Measurements from ENCODE around the gene GRK3.

Gene GRK3

DNA sequence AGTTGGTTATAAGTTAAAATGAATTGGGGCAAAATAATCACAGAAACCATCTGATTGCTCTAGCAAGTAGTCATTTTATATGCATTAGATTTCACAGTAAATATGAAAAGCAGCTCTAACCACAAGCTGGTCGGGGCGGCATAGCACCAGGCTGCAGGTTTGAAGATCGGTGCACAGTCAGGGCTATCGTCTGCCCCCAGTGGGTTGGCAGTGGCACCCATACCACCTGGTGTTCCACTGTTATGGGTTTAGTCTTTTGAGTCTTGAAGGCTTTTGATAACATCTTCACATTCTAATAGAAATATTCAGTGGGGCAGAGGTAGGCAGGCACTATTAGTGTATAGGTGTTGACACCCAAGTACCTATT, 62.1 kb downstream of the GRK3 start:
- no peak for DNase-seq (ENCODE audit: low read depth)

DNA sequence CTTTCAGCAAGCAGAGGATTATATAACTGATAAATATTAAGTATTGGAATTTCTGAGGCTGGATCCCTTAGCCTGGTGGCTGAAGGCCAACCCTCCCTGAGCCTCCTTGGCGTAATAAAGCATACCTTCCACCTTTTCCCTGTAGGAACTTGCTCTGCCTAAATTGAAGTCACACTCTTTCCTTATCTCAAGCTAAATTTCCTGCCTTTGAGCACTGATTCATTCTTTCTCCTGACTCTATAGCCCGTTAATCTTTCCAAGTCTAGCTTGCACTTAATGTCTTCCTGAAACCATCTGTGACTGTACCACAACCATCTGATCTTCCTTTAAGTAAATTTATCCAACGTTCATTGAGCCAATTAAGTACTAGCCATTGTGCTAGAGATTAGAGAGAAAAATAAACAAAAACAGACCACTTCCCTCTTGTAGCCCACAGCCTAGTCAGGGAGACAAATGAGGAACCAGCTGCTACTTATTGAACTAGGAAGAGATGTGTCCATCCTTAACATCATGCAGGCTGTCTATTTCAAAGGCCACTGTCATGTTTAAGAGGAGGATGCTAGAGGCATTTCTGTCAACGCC, 62.9 kb downstream of the GRK3 start:
- no peak for DNase-seq (ENCODE audit: low read depth)

DNA sequence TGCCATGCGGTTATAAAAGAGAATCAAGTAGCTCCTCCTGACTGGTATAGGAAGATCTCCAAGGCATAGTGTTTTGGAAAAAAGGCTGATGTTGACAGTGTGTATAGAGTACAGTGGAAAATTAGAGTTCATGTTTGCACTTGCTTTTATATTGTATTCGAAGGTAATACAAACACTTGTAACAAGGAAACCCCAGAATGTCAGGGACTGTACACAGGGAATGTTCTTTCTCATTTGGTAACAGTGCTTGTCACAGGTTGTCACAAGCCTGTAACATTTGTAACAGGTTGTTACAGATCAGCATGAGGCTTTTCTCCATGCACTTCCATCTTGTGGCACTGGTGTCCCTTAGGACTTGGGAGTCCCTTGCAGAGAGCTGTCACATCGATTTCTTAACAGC, 64.0 kb downstream of the GRK3 start:
- DNase-seq (ENCODE audit: low read depth): no peak

DNA sequence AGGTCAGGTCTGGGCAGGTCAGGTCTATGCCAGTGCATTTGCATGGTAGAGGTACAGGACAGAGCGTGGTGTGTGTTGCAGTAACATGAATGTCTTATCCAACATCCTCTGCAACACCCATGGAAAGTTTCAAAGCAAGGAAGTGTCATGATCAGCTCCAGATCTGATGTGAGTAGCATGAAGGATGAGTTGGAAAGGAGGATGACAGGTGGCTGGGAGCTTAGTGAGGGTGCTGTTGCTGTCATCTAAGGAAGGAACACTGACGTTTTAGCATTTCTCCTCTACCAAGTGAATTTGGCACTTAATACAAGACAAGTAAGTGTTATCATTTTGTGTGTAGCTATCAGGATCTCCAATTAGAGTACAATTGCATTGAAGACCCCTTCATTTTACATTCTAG, 65.1 kb downstream of the GRK3 start:
- DNase-seq (ENCODE audit: low read depth): no peak

DNA sequence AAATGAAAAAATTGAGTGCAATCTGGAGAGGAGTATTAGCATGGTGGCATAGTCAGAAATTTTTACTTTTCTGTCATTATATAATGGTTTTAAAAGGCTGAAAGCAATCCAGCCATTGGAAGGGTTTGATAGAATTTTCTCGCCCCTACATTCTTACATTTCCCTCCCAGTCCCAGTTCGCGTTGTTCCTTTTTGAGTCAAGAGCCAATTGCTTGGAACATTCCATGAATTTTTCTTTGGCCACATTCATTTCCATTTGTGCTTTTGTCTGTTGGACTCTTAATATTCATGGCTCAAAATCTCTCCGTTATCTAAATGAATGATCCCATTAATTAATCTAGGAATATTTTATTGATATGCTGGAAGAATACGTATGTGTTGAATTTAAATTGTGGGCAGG, 66.0 kb downstream of the GRK3 start:
- DNase-seq (ENCODE audit: low read depth): no peak

DNA sequence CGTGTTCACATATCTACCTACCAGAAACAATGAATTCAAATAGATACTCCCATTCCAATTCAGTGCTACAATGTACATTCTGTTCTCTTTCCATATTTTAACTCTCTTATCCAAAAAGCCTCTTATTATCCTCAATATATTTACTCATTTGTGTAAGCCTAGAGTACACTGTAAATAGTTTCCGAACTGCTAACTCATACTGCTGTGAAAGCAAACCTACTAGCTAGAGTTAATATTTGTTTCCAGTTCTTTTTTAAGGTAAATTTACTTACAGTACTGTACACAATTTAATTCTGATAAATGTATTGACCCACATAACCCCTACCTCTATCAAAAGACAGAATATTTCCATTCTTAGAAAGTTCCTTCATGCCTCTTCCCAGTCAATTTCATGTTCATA, 71.8 kb downstream of the GRK3 start:
- DNase-seq (ENCODE audit: low read depth): no peak

DNA sequence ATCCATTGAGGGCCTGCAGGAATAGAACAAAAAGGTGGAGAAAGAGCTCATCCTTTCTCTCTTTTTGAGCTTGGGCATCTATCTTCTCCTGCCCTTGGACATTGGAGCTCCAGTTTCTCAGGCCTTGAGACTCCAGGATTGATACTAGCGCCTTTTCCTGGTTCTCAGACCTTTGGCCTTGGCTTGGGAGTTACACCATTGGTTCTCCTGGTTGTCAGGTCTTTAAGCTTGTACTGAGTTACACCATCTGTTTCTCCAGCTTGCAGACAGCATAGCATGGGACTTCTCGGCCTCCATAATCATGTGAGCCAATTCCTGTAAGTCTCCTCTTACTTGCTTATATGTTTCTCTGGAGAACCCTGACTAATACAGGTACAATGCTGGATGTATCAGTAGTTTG, 72.6 kb downstream of the GRK3 start:
- DNase-seq (ENCODE audit: low read depth): no peak

DNA sequence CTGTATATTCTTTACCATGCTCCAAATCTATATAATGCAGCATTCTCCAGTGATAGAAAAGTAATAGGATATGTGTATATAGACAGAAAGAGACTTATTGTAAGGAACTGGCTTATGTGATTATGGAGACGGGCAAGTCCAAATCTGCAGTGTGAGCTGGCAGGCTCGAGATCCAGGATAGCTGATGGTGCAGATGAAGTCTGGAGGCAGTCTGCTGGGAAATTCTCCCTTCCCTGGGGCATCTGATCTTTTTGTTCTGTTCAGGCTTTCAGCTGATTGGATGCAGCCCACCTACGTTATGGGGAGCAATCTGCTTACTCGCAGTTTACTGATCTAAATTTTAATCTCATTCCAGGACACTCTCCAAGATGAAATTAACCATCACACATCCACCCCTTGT, 73.2 kb downstream of the GRK3 start:
- DNase-seq (ENCODE audit: low read depth): no peak

DNA sequence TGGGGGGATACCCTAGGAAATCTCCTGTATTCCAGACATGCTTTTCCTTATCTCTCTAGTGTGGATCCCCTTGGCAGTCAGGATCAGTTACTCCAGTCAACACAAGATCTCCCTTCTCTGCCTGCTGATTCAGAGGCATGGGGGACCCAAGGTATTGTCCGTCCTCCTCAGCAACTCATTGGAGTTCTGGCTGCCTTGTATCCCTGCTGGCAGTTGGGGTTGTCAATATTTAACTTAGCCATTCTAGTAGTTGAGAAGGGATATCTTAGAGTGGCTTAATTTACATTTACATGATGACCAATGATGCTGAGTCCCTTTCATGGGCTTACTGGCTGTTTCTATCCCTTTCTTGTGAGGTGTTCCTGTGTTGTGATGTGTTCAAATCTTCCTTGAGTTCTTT, 74.2 kb downstream of the GRK3 start:
- no peak for DNase-seq (ENCODE audit: low read depth)

DNA sequence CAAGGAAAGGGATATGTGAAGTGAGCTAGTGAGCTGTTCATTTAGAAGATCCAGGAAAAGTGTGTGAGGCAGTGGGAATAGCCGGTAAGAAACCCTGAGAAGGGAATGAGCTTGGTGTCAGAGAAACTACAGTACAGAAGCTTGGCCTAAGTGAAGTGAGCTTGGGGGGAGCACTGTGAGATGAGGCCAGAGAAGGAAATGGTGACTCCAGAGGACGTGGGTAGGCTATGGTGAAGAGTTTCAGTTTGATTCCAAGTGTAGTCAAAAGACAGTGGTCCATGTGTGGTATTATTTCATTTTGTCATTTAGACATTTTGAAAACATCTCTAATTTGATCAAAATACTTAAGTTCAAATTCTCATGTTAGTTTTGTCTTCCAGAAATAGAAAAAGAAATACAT, 77.2 kb downstream of the GRK3 start:
- DNase-seq (ENCODE audit: low read depth): no peak

DNA sequence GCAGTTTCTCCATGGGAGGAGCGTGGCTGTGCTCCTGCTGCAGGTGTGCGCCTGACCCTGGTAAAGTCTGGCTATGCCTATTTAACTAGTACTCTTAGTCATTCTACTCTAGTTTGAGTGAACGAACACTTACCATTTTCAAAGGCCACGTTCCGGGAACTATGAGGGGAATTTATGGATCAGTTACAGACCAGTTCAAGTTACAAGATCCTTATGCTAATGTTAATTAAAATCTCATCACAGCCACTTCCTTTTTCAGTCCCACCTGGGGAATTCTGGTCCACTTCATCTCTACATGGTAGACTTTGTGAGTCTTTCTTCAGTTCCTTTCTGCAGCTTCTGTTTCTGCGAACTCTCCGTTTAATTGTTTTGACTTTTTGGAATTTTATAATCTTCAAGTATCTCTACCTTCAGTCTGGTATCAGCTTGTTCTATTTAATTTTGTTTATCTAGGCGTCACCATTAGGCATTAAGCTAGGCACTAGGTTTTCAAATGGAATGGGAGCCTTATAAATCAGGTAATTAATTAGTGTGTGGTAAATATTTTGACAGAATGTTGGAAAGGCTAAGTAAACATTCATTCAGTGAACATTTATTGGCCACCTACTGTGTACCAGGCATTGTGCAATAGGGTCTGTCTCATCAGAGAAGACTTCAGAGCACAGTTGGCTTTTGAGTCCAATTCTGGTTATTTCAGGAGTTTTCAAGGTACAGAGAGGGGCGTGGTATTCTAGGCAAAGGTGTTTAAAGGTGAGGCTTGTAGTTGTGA, 78.9 kb downstream of the GRK3 start:
- no peak for DNase-seq (ENCODE audit: low read depth)

DNA sequence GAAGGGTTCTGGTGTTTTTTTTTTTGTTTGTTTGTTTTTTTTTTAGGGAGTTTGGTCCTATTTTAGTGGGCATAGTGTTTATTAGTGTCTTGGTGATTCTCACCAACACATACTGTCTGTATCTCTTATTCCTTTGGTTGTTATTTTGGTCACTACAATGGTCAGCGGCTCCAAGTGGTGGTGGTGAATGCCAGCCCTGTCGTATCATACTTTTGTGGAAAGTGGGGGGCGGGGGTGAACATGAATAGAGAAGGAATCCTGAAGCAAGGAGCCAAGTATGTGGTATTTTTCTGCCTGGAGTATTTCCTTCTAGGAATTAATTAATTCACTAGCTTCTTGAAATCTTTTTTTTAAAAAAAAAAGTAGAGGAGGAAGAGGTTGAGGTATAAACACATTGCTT, 79.6 kb downstream of the GRK3 start:
- DNase-seq (ENCODE audit: low read depth): no peak

DNA sequence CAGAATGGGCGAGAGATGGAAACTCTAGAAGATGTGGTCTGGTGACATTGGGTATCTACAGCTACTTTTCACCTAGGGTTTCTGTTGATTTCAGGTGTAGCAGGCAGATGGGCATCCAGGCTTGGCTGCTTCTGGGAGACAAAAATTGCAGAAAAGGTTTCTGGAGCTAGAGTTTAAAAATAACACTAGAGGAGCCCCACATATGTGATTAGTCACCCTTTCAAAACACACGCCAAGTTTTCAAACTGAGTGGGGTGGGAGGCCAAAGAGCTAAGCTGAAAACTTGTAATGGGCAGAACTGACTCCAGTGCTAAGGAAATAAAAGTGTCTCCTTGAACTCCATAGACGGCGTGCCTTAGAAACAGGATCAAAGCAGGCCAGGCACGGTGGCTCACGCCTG, 80.8 kb downstream of the GRK3 start:
- no peak for DNase-seq (ENCODE audit: low read depth)

DNA sequence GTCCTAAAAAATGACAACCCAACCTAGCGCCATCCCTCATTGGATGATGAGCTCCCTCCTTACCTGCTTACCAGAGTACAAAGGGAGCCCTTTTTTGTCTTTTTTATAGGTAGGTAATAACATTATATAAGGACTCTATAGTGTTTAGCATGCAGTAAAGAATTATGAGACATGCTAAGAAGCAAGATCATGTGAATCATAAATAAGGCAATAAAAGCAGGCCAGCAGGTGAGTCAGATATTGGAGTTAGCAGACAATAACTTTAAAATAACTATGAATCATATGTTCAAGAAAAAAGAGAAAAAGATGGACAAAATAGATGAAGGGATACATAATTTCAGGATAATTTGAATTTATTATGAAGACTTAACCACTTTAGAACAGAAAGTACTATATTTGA, 81.5 kb downstream of the GRK3 start:
- DNase-seq (ENCODE audit: low read depth): no peak

DNA sequence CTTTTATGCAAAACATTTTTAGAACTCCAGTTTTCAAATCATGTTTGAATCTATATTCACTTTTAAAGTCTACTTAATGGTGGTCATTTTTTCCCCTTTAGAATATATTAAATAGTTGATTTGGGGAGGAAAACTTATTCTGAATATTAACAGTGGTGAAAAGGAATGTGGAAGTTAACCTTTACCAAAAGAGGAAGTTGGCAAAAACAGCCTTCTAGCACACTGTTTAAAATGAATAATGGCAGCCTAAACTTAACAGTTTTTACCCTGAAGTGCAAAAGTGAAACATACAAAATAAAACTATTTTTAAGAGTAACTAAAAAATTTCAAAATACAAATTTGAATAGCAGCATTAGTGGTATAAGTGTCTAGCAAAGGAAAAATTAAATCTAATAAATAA, 86.4 kb downstream of the GRK3 start:
- DNase-seq (ENCODE audit: low read depth): no peak

DNA sequence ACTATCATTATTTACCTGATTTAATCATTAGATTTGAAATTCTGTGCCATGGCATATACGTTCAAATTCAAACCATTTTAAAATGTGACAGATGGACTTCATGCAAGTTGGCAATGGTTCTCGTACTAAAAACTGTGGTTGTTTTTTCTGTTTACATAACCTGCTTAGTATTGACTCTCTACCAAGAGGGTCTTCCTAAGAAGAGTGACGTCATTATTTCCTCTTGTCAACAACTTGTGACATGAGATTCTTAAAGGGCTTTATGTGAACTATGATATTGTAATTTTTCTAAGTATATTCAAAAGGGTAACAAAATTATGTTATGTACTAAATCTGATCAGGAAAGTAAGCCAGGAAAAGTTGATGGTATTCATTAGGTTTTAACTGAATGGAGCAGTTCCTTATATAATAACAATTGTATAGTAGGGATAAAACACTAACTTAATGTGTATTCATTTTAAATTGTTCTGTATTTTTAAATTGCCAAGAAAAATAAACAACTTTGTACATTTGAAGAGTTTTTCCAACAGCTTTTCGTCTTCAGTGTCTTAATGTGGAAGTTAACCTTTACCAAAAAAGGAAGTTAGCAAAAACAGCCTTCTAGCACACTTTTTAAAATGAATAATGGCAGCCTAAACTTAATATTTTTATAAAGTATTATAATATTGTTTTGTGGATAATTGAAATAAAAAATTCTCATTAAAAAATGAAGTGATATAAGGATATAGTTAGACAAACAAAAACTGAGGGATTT, 87.0 kb downstream of the GRK3 start:
- no peak for DNase-seq (ENCODE audit: low read depth)

DNA sequence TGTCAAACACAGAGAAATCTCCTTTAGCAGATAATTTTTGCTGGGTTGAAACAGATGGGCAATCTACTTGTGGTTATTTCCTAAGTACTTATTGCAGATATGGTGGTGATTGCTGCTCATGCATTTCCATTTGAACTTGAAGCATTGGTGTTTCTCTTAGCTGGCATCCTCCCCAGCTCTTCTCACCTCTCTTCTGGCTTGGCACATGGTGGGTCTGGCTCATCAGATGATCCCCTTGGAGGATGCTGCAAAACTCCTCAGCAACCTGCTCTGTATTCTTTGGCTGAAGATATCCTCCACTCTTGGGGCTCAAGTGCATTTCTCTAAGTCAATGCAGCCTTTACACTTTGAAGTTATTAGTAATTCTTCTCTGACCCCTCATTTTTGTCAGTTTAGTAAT, 90.2 kb downstream of the GRK3 start:
- no peak for DNase-seq (ENCODE audit: low read depth)

DNA sequence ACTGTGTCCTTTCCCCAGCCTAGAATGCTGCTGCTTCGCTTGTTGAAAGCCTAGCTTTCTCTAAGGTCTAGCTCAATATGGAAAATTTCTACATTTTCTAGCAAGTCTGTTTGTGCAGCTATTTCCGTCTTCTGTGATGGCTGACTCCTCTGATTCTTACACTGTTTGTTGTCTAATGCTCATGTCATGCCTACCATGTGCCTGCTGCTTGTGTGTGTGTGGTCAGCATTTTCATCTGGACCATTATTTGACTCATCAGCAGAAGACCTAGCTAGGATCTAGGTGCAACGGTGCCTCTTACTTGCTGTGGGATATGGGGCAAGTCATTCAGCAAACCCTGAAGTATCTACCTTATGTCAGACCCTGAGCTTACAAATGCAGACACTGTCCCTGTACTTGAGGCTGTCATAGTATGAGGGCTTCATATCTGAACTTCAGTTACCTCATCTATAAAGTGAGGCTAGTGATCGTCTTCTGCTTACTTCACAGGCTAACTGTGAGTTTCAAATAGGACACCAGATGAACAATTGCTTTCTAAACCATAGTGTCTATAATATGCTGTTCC, 91.0 kb downstream of the GRK3 start:
- no peak for DNase-seq (ENCODE audit: low read depth)

DNA sequence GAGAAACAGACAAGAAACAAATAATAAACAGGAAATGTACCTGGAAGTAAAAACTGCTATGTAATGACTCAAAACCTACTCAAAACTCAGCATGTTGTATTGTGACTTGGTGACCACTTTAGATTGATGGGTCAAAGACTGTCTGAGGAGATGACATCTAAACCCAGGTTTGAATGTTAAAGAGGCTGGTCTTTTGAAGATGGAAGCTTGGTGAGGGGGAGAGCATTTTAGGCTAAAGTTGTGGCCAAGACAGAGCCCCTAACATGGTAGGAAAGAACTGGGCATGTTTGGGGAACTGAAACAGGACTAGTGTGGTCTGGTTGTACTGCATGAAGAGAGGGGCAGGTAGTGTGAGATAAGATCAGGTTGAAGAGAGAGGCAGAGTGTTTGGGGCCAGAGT, 92.2 kb downstream of the GRK3 start:
- no peak for DNase-seq (ENCODE audit: low read depth)

DNA sequence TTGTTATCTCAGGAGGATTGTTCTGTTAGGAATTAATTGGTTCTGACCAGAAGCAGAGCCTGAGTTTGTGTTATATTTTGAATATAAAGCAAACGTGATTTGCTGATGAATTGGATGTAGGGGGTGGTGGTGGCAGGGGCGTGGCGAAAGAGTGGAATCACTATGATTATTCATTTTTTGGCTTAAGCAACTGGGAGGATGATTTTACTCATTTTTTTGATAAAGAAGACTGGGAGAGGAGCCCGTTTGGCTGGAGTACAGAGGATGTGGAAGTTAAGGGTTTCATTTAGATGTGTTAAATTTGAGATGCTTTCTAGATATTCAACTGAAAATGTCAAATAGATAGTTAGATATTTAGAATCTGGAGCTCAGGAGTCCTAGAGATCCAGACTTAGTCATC, 94.2 kb downstream of the GRK3 start:
- no peak for DNase-seq (ENCODE audit: low read depth)

DNA sequence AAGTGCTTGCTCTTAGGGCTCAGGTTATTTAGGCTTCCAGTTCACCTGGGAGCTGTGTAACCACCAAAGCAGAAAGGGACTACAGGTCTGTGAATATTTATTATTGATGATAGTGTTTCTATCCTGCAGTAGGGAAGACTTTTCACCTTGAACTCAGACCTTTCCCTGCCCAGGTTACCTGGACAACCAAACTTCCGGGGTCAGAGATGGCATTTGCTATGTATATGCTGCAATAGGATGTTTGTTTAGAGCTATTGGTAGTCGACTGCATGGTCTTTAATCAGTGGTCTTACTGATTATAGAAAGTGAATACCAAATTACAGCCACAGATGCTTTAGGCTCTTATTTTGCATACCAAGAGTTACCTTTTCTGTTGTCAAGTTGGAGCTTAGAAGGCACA, 94.9 kb downstream of the GRK3 start:
- no peak for DNase-seq (ENCODE audit: low read depth)

DNA sequence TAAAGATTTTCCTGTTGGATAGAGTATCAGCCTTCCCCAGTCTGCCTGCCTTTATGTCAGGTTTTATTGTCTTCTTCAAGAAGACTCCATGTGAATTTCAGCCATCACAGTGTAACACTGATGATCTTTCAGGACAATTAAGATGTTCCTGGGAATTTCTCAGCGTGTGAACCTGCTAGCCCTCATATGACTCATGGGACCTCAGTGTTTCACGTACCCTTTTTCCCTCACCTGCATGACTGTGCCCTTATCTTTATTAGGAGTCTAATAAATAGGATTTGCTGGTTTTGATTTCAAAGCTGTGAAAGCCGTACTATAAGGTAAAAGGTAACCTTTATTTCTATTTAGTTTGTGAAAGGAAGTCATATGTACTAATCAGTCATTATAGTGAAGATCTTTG, 95.9 kb downstream of the GRK3 start:
- no peak for DNase-seq (ENCODE audit: low read depth)

DNA sequence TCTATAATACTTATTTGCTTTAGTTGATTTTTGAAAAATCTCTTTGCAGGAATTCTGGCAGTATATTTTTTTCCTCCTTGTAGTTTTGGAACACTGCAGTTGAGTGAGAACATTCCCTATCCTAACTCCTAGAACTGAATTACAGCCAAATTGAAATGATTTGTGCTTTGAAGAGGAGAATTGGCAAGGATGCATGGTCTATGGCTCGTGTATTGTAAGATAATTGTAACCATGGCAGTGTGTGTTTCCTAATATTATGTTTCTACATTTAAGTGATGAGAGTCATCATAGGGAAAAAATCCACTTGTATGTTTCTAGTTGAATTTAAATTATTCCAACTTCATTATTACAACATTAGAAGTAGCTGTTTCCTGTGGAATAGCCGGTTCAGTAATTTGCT, 96.6 kb downstream of the GRK3 start:
- DNase-seq (ENCODE audit: low read depth): no peak
